Osteoblast (primary cell): Measurements from ENCODE around the gene PLA2G12A. TPM values are rescaled to one million over a fixed set of nuclear protein-coding genes. Genes with fewer than 3 reads are reported as not detected.

ENCODE experiments used
- DNase-seq: peaks from one replicate; pipeline ENCODE4 v3.0.0; 2011; ENCODE audit warnings: low spot score, mixed read lengths; ENCODE audit not compliant: insufficient read length; ENCODE audit errors: missing footprints
- H2AFZ ChIP-seq: 2 replicates; pipeline ENCODE4 v1.6.0; 2011; ENCODE audit warnings: mild to moderate bottlenecking, low read length
- H3K27ac ChIP-seq: 2 replicates; pipeline ENCODE4 v1.5.1; 2011; ENCODE audit warnings: mild to moderate bottlenecking, low read depth, low read length, moderate library complexity
- H3K27me3 ChIP-seq: 2 replicates; pipeline ENCODE4 v1.6.0; 2012; ENCODE audit warnings: mild to moderate bottlenecking, control low read depth, inconsistent platforms, low read length, moderate library complexity; ENCODE audit not compliant: insufficient read depth
- H3K36me3 ChIP-seq: 2 replicates; pipeline ENCODE4 v1.5.1; 2011; ENCODE audit warnings: mild to moderate bottlenecking, low read length, control low read depth, moderate library complexity; ENCODE audit not compliant: insufficient read depth
- H3K4me1 ChIP-seq: 2 replicates; pipeline ENCODE4 v1.5.1; 2011; ENCODE audit warnings: mild to moderate bottlenecking, low read length, control low read depth, moderate library complexity; ENCODE audit not compliant: insufficient read depth
- H3K4me2 ChIP-seq: 2 replicates; pipeline ENCODE4 v1.6.0; 2011; ENCODE audit warnings: mild to moderate bottlenecking, low read length; ENCODE audit not compliant: insufficient read depth
- H3K4me3 ChIP-seq: fragments of 200-600 bp; sonication (generic); 3 replicates; pipeline ENCODE4 v1.5.1; 2012; ENCODE audit warnings: mild to moderate bottlenecking, low read length, inconsistent platforms; ENCODE audit not compliant: insufficient read depth
- H3K79me2 ChIP-seq: 2 replicates; pipeline ENCODE4 v1.6.0; 2012; ENCODE audit warnings: mild to moderate bottlenecking, low read length, control low read depth, inconsistent platforms; ENCODE audit not compliant: insufficient read depth
- H3K9me3 ChIP-seq: 2 replicates; pipeline ENCODE4 v1.5.1; 2011; ENCODE audit warnings: low read depth, low read length, control low read depth
- H4K20me1 ChIP-seq: 2 replicates; pipeline ENCODE4 v1.6.0; 2012; ENCODE audit warnings: mild to moderate bottlenecking, low read length, control low read depth; ENCODE audit not compliant: insufficient read depth
- CTCF ChIP-seq: IDR thresholded peaks from 2 replicates; pipeline ENCODE4 v1.5.1; 2011; ENCODE audit warnings: mild to moderate bottlenecking, low read depth, low read length, moderate library complexity; ENCODE audit errors: extremely low read depth
- total RNA-seq: library from RNA; depleted of rRNA; stranded (reverse); fragments of >200 nt; gene quantifications from 2 replicates; pipeline ENCODE4 v1.2.3, GENCODE V29; 2012

The PLA2G12A gene
- total RNA-seq, 1 donor, result 16.3 TPM

GRCh38 chr4:109703664-109704361 is 26.1 kb downstream of the PLA2G12A start:
- DNase-seq, result peak; percentile 62
- peak overlapping the region; percentile 59 for H2AFZ ChIP-seq
- H3K79me2 ChIP-seq, result peaks cover 22% of the 10 kb centered on the region
- TF ChIP-seq CTCF, result no peak
- no peaks in the 10 kb centered on the region for H3K36me3 ChIP-seq
- no peak overlapping the region for H3K27ac ChIP-seq
- peak overlapping the region; percentile 88 for H3K4me3 ChIP-seq
- peak overlapping the region; percentile 81 for H3K4me2 ChIP-seq
- H4K20me1 ChIP-seq, result no peaks in the 10 kb centered on the region
- no peaks in the 10 kb centered on the region for H3K9me3 ChIP-seq
- no peaks in the 10 kb centered on the region for H3K27me3 ChIP-seq
- peaks cover 6% of the 10 kb centered on the region for H3K4me1 ChIP-seq

- H3K79me2 ChIP-seq, result peaks cover 22% of the 10 kb centered on the region
- peak within 1 kb of the TSS; percentile 59 for H2AFZ ChIP-seq
- no peaks in the 10 kb centered on the region for H3K27me3 ChIP-seq
- no peaks in the 10 kb centered on the region for H3K36me3 ChIP-seq
- TF ChIP-seq CTCF, result peak; percentile 57
- peak within 1 kb of the TSS; percentile 47 for H3K27ac ChIP-seq
- H3K4me3 ChIP-seq, result peak within 1 kb of the TSS; percentile 88
- peaks cover 6% of the 10 kb centered on the region for H3K4me1 ChIP-seq
- H3K4me2 ChIP-seq, result peak within 1 kb of the TSS; percentile 81
- H4K20me1 ChIP-seq, result no peaks in the 10 kb centered on the region
- no peaks in the 10 kb centered on the region for H3K9me3 ChIP-seq
- peak; percentile 96 for DNase-seq
Measured at GRCh38 chr4:109702950-109703663, 26.8 kb downstream of the PLA2G12A start, which contains the start of gene CASP6. TSS of gene CASP6 (minus strand) at chr4:109703445. CDS start at chr4:109703395, 50 bp downstream.

- H3K79me2 ChIP-seq, result peaks cover 22% of the 10 kb centered on the region
- no peaks in the 10 kb centered on the region for H3K27me3 ChIP-seq
- H3K4me3 ChIP-seq, result peak overlapping the region; percentile 88
- no peaks in the 10 kb centered on the region for H3K9me3 ChIP-seq
- H4K20me1 ChIP-seq, result no peaks in the 10 kb centered on the region
- H2AFZ ChIP-seq, result peak overlapping the region; percentile 59
- peaks cover 6% of the 10 kb centered on the region for H3K4me1 ChIP-seq
- no peak for TF ChIP-seq CTCF
- no peaks in the 10 kb centered on the region for H3K36me3 ChIP-seq
- peak overlapping the region; percentile 47 for H3K27ac ChIP-seq
- peak overlapping the region; percentile 81 for H3K4me2 ChIP-seq
- peak; percentile 65 for DNase-seq
Measured at GRCh38 chr4:109701566-109702410, 28.1 kb downstream of the PLA2G12A start.
